Measurements from ENCODE around the gene OBSCN. TPM values are rescaled to one million over a fixed set of nuclear protein-coding genes. Genes with fewer than 3 reads are reported as not detected.

OBSCN gene
- total RNA-seq, 1 experiment from 2014 or later: 0.87 TPM

GRCh38 chr1:228368801-228369607 is 161.2 kb downstream of the OBSCN start:
- H3K9me3 ChIP-seq (replicated peaks): no peaks in the 10 kb centered on the region
- H3K36me3 ChIP-seq: no peaks in the 10 kb centered on the region
- no peak overlapping the region for H3K27ac ChIP-seq
- H3K4me1 ChIP-seq (replicated peaks): no peaks in the 10 kb centered on the region
- H3K4me3 ChIP-seq: no peak overlapping the region
- no peak for DNase-seq (ENCODE audit: low read depth in 1 of 2, low spot score in 2 of 2)
- peaks cover 16% of the 10 kb centered on the region for H3K27me3 ChIP-seq (replicated peaks)

- no peaks in the 10 kb centered on the region for H3K4me1 ChIP-seq (replicated peaks)
- peaks cover 16% of the 10 kb centered on the region for H3K27me3 ChIP-seq (replicated peaks)
- no peak for DNase-seq (ENCODE audit: low read depth in 1 of 2, low spot score in 2 of 2)
- H3K27ac ChIP-seq: no peak overlapping the region
- no peak overlapping the region for H3K4me3 ChIP-seq
- H3K9me3 ChIP-seq (replicated peaks): no peaks in the 10 kb centered on the region
- H3K36me3 ChIP-seq: no peaks in the 10 kb centered on the region
These were observed 162.0 kb downstream of the OBSCN start for GRCh38 chr1:228369608-228370438.

- Histone ChIP-seq H3K27me3 (replicated peaks) (peaks cover 16% of the 10 kb centered on the region), H3K4me1 (replicated peaks) (no peaks in the 10 kb centered on the region), H3K27ac (no peak overlapping the region), H3K9me3 (replicated peaks) (no peaks in the 10 kb centered on the region), H3K4me3 (no peak overlapping the region), H3K36me3 (no peaks in the 10 kb centered on the region)
- DNase-seq (ENCODE audit: low read depth in 1 of 2, low spot score in 2 of 2): no peak
These were observed 162.6 kb downstream of the OBSCN start for GRCh38 chr1:228370439-228370940.

GRCh38 chr1:228370941-228371740 is 163.3 kb downstream of the OBSCN start:
- no peaks in the 10 kb centered on the region for H3K36me3 ChIP-seq
- H3K4me3 ChIP-seq: no peak overlapping the region
- no peaks in the 10 kb centered on the region for H3K4me1 ChIP-seq (replicated peaks)
- DNase-seq (ENCODE audit: low read depth in 1 of 2, low spot score in 2 of 2): no peak
- H3K27me3 ChIP-seq (replicated peaks): peaks cover 16% of the 10 kb centered on the region
- H3K27ac ChIP-seq: no peak overlapping the region
- no peaks in the 10 kb centered on the region for H3K9me3 ChIP-seq (replicated peaks)

- H3K4me3 ChIP-seq: no peak overlapping the region
- H3K9me3 ChIP-seq (replicated peaks): no peaks in the 10 kb centered on the region
- DNase-seq (ENCODE audit: low read depth in 1 of 2, low spot score in 2 of 2): no peak
- no peaks in the 10 kb centered on the region for H3K4me1 ChIP-seq (replicated peaks)
- no peak overlapping the region for H3K27ac ChIP-seq
- H3K36me3 ChIP-seq: no peaks in the 10 kb centered on the region
- H3K27me3 ChIP-seq (replicated peaks): peaks cover 16% of the 10 kb centered on the region
These were observed 163.9 kb downstream of the OBSCN start for GRCh38 chr1:228371741-228372182.

GRCh38 chr1:228372183-228373003 is 164.5 kb downstream of the OBSCN start:
- H3K4me3 ChIP-seq: no peak overlapping the region
- no peak overlapping the region for H3K27ac ChIP-seq
- no peaks in the 10 kb centered on the region for H3K36me3 ChIP-seq
- no peaks in the 10 kb centered on the region for H3K4me1 ChIP-seq (replicated peaks)
- no peak for DNase-seq (ENCODE audit: low read depth in 1 of 2, low spot score in 2 of 2)
- H3K9me3 ChIP-seq (replicated peaks): no peaks in the 10 kb centered on the region
- H3K27me3 ChIP-seq (replicated peaks): peaks cover 16% of the 10 kb centered on the region

- no peaks in the 10 kb centered on the region for H3K36me3 ChIP-seq
- H3K4me1 ChIP-seq (replicated peaks): no peaks in the 10 kb centered on the region
- H3K4me3 ChIP-seq: no peak overlapping the region
- no peak for DNase-seq (ENCODE audit: low read depth in 1 of 2, low spot score in 2 of 2)
- peaks cover 16% of the 10 kb centered on the region for H3K27me3 ChIP-seq (replicated peaks)
- no peak overlapping the region for H3K27ac ChIP-seq
- H3K9me3 ChIP-seq (replicated peaks): no peaks in the 10 kb centered on the region
These were observed 165.3 kb downstream of the OBSCN start for GRCh38 chr1:228373004-228373680.

GRCh38 chr1:228373681-228374571 is 166.1 kb downstream of the OBSCN start:
- Histone ChIP-seq H3K4me1 (replicated peaks) (no peaks in the 10 kb centered on the region), H3K27ac (no peak overlapping the region), H3K27me3 (replicated peaks) (peaks cover 16% of the 10 kb centered on the region), H3K36me3 (no peaks in the 10 kb centered on the region), H3K9me3 (replicated peaks) (no peaks in the 10 kb centered on the region), H3K4me3 (no peak overlapping the region)
- DNase-seq (ENCODE audit: low read depth in 1 of 2, low spot score in 2 of 2): no peak

GRCh38 chr1:228374711-228375577 is 167.1 kb downstream of the OBSCN start:
- H3K4me1 ChIP-seq (replicated peaks): no peaks in the 10 kb centered on the region
- H3K27ac ChIP-seq: no peak overlapping the region
- H3K27me3 ChIP-seq (replicated peaks): peaks cover 16% of the 10 kb centered on the region
- no peaks in the 10 kb centered on the region for H3K36me3 ChIP-seq
- H3K4me3 ChIP-seq: no peak overlapping the region
- no peaks in the 10 kb centered on the region for H3K9me3 ChIP-seq (replicated peaks)
- DNase-seq (ENCODE audit: low read depth in 1 of 2, low spot score in 2 of 2): no peak

GRCh38 chr1:228375578-228376261 is 167.9 kb downstream of the OBSCN start:
- DNase-seq (ENCODE audit: low read depth in 1 of 2, low spot score in 2 of 2): no peak
- H3K4me1 ChIP-seq (replicated peaks): no peaks in the 10 kb centered on the region
- no peaks in the 10 kb centered on the region for H3K36me3 ChIP-seq
- no peak overlapping the region for H3K4me3 ChIP-seq
- no peaks in the 10 kb centered on the region for H3K9me3 ChIP-seq (replicated peaks)
- H3K27me3 ChIP-seq (replicated peaks): peaks cover 15% of the 10 kb centered on the region
- no peak overlapping the region for H3K27ac ChIP-seq

GRCh38 chr1:228376262-228376628 is 168.4 kb downstream of the OBSCN start:
- H3K4me1 ChIP-seq (replicated peaks): no peaks in the 10 kb centered on the region
- no peak for DNase-seq (ENCODE audit: low read depth in 1 of 2, low spot score in 2 of 2)
- no peak overlapping the region for H3K4me3 ChIP-seq
- H3K9me3 ChIP-seq (replicated peaks): no peaks in the 10 kb centered on the region
- peaks cover 10% of the 10 kb centered on the region for H3K27me3 ChIP-seq (replicated peaks)
- H3K36me3 ChIP-seq: no peaks in the 10 kb centered on the region
- no peak overlapping the region for H3K27ac ChIP-seq

Data from SJSA1 (cell line).